Ishikawa (cell line): ENCODE results near the gene OGFOD1.

ENCODE experiments used
- EP300 ChIP-seq: IDR thresholded peaks from 2 replicates; pipeline ENCODE4 v1.6.1; 2012; ENCODE audit warnings: borderline replicate concordance
- RAD21 ChIP-seq: IDR thresholded peaks from 2 replicates; pipeline ENCODE4 v1.6.1; 2012; ENCODE audit warnings: low read depth
- TF ChIP-seq, protein P1 (sequence below): IDR thresholded peaks from 2 replicates; pipeline ENCODE4 v1.6.1; 2012

DNA sequence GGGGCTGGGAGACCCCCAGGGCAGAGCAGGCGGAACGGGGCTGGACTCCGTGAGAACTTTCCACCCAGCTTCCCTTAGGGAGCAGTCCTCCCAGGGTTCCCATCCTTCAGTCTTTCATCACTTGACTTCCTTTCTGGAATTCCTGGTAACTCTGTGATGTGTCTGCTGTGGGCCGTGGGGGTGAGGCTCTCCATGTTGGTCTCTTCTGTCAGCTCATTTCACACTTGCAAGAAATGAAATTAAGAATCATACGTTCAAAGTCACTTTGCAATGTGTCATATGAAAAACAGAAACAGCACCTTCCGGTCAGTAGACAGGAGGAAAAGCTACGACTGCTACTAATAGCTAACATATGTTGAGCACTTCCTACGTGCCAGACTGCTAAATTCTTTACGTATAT is 73.9 kb downstream of the OGFOD1 start:
- TF ChIP-seq, protein P1, sequence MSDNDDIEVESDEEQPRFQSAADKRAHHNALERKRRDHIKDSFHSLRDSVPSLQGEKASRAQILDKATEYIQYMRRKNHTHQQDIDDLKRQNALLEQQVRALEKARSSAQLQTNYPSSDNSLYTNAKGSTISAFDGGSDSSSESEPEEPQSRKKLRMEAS = no peak
- TF ChIP-seq EP300 (no peak), RAD21 (no peak)
